ENCODE results near the gene MAU2.

GRCh38 chr19:19285686-19286085, 34.9 kb upstream of the MAU2 start:
- TF ChIP-seq POLR2A (IDR thresholded peaks at IDR 0.05) (no peak), CTCF (IDR thresholded peaks at IDR 0.05) (no peak)
